HEK293 (cell line): Measurements from ENCODE around the gene COG6.

Experiments used
- CTCF ChIA-PET: fragments of 350-600 bp; formaldehyde crosslinking; extraction: SDS; loops from one replicate; lab custom pipeline; 2021; ENCODE audit warnings: antibody characterized with exemption; lab: Yijun Ruan, JAX
- POLR2A ChIA-PET: fragments of 300-600 bp; formaldehyde crosslinking; extraction: SDS; loops from one replicate; lab custom pipeline; 2020; ENCODE audit warnings: antibody characterized with exemption, inconsistent platforms; lab: Yijun Ruan, JAX
- H3K27ac ChIP-seq: fragments of 200-500 bp; sonication (Bioruptor generic); 2 replicates; pipeline ENCODE4 v1.5.1; 2014; ENCODE audit warnings: low read depth, low read length, control low read depth, inconsistent platforms; ENCODE audit errors: extremely low read depth
- H3K36me3 ChIP-seq, 2 experiments: fragments of 200-500 bp in 1 of 2; sonication (Bioruptor generic) in 1 of 2; 1 replicate in 1 of 2; 2 replicates in 1 of 2; pipeline ENCODE4 v1.5.1; 2014 to 2017; ENCODE audit warnings: inconsistent platforms in 2 of 2, low read length in 2 of 2; ENCODE audit not compliant: control insufficient read depth in 2 of 2, insufficient read depth in 1 of 2
- H3K4me1 ChIP-seq: fragments of 200-500 bp; sonication (Bioruptor generic); 2 replicates; pipeline ENCODE4 v1.5.1; 2014; ENCODE audit warnings: mild to moderate bottlenecking, low read length, inconsistent platforms; ENCODE audit not compliant: control insufficient read depth, insufficient read depth
- H3K4me3 ChIP-seq: 2 replicates; pipeline ENCODE4 v1.5.1; 2011; ENCODE audit warnings: low read depth, mild to moderate bottlenecking, control low read depth, low read length, moderate library complexity
- H3K9me3 ChIP-seq: fragments of 200-500 bp; sonication (Bioruptor generic); 2 replicates; pipeline ENCODE4 v1.5.1; 2014; ENCODE audit warnings: low read depth, low read length, inconsistent platforms; ENCODE audit not compliant: control insufficient read depth, insufficient read depth
- BCL11A ChIP-seq: fragments of 450-650 bp; formaldehyde crosslinking; IDR thresholded peaks from 2 replicates; pipeline ENCODE4 v1.5.1; 2016; ENCODE audit warnings: low read depth, missing biosample characterization, missing genetic modification characterization
- GLI4 ChIP-seq: fragments of 450-650 bp; formaldehyde crosslinking; IDR thresholded peaks from 2 replicates; pipeline ENCODE4 v1.5.1; 2016; ENCODE audit warnings: missing biosample characterization, missing genetic modification characterization
- KLF7 ChIP-seq: fragments of 450-650 bp; formaldehyde crosslinking; IDR thresholded peaks from 2 replicates; pipeline ENCODE4 v1.5.1; 2016; ENCODE audit warnings: missing biosample characterization, missing genetic modification characterization, borderline replicate concordance
- KLF9 ChIP-seq: fragments of 450-650 bp; formaldehyde crosslinking; IDR thresholded peaks from 2 replicates; pipeline ENCODE4 v1.5.1; 2016; ENCODE audit warnings: missing biosample characterization, missing genetic modification characterization, low read depth
- OVOL3 ChIP-seq: fragments of 450-650 bp; formaldehyde crosslinking; IDR thresholded peaks from 2 replicates; pipeline ENCODE4 v1.5.1; 2016; ENCODE audit warnings: missing biosample characterization, missing genetic modification characterization
- SP3 ChIP-seq: fragments of 450-650 bp; formaldehyde crosslinking; IDR thresholded peaks from 2 replicates; pipeline ENCODE4 v1.5.1; 2016; ENCODE audit warnings: missing biosample characterization, missing genetic modification characterization
- WT1 ChIP-seq: fragments of 450-650 bp; formaldehyde crosslinking; IDR thresholded peaks from 2 replicates; pipeline ENCODE4 v1.5.1; 2016; ENCODE audit warnings: missing biosample characterization, missing genetic modification characterization
- ZBTB26 ChIP-seq: fragments of 450-650 bp; formaldehyde crosslinking; optimal IDR thresholded peaks from 2 replicates; pipeline ENCODE3; 2016; ENCODE audit warnings: missing biosample characterization, mild to moderate bottlenecking, missing genetic modification characterization
- ZFP41 ChIP-seq: fragments of 450-650 bp; formaldehyde crosslinking; IDR thresholded peaks from 2 replicates; pipeline ENCODE4 v1.5.1; 2016; ENCODE audit warnings: missing biosample characterization, missing genetic modification characterization, borderline replicate concordance
- ZNF121 ChIP-seq: fragments of 450-650 bp; formaldehyde crosslinking; IDR thresholded peaks from 2 replicates; pipeline ENCODE4 v1.5.1; 2016; ENCODE audit warnings: missing biosample characterization, missing genetic modification characterization
- ZNF132 ChIP-seq: fragments of 450-650 bp; formaldehyde crosslinking; IDR thresholded peaks from 2 replicates; pipeline ENCODE4 v1.5.1; 2017; ENCODE audit warnings: missing biosample characterization, missing genetic modification characterization, borderline replicate concordance
- ZNF174 ChIP-seq: fragments of 450-650 bp; formaldehyde crosslinking; IDR thresholded peaks from 2 replicates; pipeline ENCODE4 v1.5.0; 2017; ENCODE audit warnings: missing biosample characterization, mild to moderate bottlenecking, missing genetic modification characterization
- ZNF24 ChIP-seq: fragments of 450-650 bp; formaldehyde crosslinking; IDR thresholded peaks from 2 replicates; pipeline ENCODE4 v1.5.1; 2016; ENCODE audit warnings: missing biosample characterization, missing genetic modification characterization
- ZNF248 ChIP-seq: fragments of 450-650 bp; formaldehyde crosslinking; IDR thresholded peaks from 2 replicates; pipeline ENCODE4 v1.5.1; 2017; ENCODE audit warnings: missing biosample characterization, missing genetic modification characterization
- ZNF266 ChIP-seq: fragments of 450-650 bp; formaldehyde crosslinking; IDR thresholded peaks from 2 replicates; pipeline ENCODE4 v1.5.1; 2016; ENCODE audit warnings: missing biosample characterization, missing genetic modification characterization, low read depth
- ZNF37A ChIP-seq: fragments of 450-650 bp; IDR thresholded peaks from 2 replicates; pipeline ENCODE4 v1.5.1; 2018; ENCODE audit warnings: missing biosample characterization, missing genetic modification characterization
- ZNF416 ChIP-seq: fragments of 450-650 bp; formaldehyde crosslinking; IDR thresholded peaks from 2 replicates; pipeline ENCODE4 v1.5.1; 2016; ENCODE audit warnings: missing biosample characterization, missing genetic modification characterization
- ZNF510 ChIP-seq: fragments of 450-650 bp; formaldehyde crosslinking; IDR thresholded peaks from 2 replicates; pipeline ENCODE4 v1.5.1; 2018; ENCODE audit warnings: mild to moderate bottlenecking, missing genetic modification characterization, missing biosample characterization; ENCODE audit not compliant: insufficient replicate concordance
- ZNF549 ChIP-seq: fragments of 450-650 bp; IDR thresholded peaks from 2 replicates; pipeline ENCODE4 v1.5.1; 2018; ENCODE audit warnings: missing biosample characterization, missing genetic modification characterization, mild to moderate bottlenecking, inconsistent platforms, moderate library complexity
- ZNF561 ChIP-seq: fragments of 450-650 bp; IDR thresholded peaks from 2 replicates; pipeline ENCODE4 v1.5.1; 2018; ENCODE audit warnings: missing biosample characterization, missing genetic modification characterization, borderline replicate concordance
- ZNF621 ChIP-seq: fragments of 450-650 bp; formaldehyde crosslinking; IDR thresholded peaks from 2 replicates; pipeline ENCODE4 v1.5.1; 2017; ENCODE audit warnings: missing biosample characterization, missing genetic modification characterization
- ZNF660 ChIP-seq: fragments of 450-650 bp; IDR thresholded peaks from 2 replicates; pipeline ENCODE4 v1.5.1; 2018; ENCODE audit warnings: missing biosample characterization, mild to moderate bottlenecking, missing genetic modification characterization
- ZNF677 ChIP-seq: fragments of 450-650 bp; IDR thresholded peaks from 2 replicates; pipeline ENCODE4 v1.5.0; 2018; ENCODE audit warnings: missing biosample characterization, mild to moderate bottlenecking, missing genetic modification characterization, moderate library complexity
- ZNF830 ChIP-seq: fragments of 450-650 bp; IDR thresholded peaks from 2 replicates; pipeline ENCODE4 v1.5.0; 2018; ENCODE audit warnings: missing biosample characterization, missing genetic modification characterization, low read depth, mild to moderate bottlenecking, moderate library complexity
- ZXDB ChIP-seq: fragments of 450-650 bp; formaldehyde crosslinking; IDR thresholded peaks from 2 replicates; pipeline ENCODE4 v1.5.1; 2016; ENCODE audit warnings: missing biosample characterization, missing genetic modification characterization
- TF ChIP-seq, protein P1 (sequence below): fragments of 450-650 bp; formaldehyde crosslinking; conservative IDR thresholded peaks from 2 replicates; pipeline ENCODE4 v1.5.1; 2016; ENCODE audit warnings: low read depth, missing biosample characterization, missing genetic modification characterization
- TF ChIP-seq, protein P2 (sequence below): fragments of 450-650 bp; formaldehyde crosslinking; IDR thresholded peaks from 2 replicates; pipeline ENCODE4 v1.5.1; 2016; ENCODE audit warnings: missing biosample characterization, missing genetic modification characterization

Gene COG6

GRCh38 chr13:39656325-39656677 is 839 bp downstream of the COG6 start:
- Histone ChIP-seq H3K27ac (no peak overlapping the region), H3K9me3 (no peaks in the 10 kb centered on the region), H3K4me3 (peak overlapping the region; percentile 88), H3K4me1 (no peaks in the 10 kb centered on the region)
- POLR2A ChIA-PET: no interaction called here
- no peak for TF ChIP-seq ZNF510 (tag by site-specific recombination)
- no peak for TF ChIP-seq ZNF416 (tag by site-specific recombination)
- TF ChIP-seq, all 188 proteins: peak for 0
- peaks cover 0 to 10% of the 10 kb centered on the region in 2 experiments; a peak in 1 of 3 replicates for H3K36me3 ChIP-seq
- CTCF ChIA-PET: interaction anchor here (0.8 kb wide), 1 partner anchor 1026 kb away, joined by 4 read pairs; no protein-coding TSS in a partner anchor

- Histone ChIP-seq H3K9me3 (no peaks in the 10 kb centered on the region), H3K27ac (no peak overlapping the region), H3K4me3 (no peak overlapping the region), H3K36me3 (peaks cover 11 to 29% of the 10 kb centered on the region in 2 experiments), H3K4me1 (no peaks in the 10 kb centered on the region)
- ChIA-PET POLR2A (no interaction called here), CTCF (interaction anchor here (0.6 kb wide), 1 partner anchor 34 kb away, joined by 3 read pairs; no protein-coding TSS in a partner anchor)
- no peak for TF ChIP-seq ZNF561 (tag by site-specific recombination)
- TF ChIP-seq ZNF121 (tag by site-specific recombination): 0 out of 2 replicates have a peak, but pooled peaks have one; percentile 49
- TF ChIP-seq ZBTB26 (tag by site-specific recombination): no peak
- TF ChIP-seq SP3 (tag by site-specific recombination): no peak
- no peak for TF ChIP-seq ZNF677 (tag by site-specific recombination)
- TF ChIP-seq OVOL3 (tag by site-specific recombination): no peak
- TF ChIP-seq ZFP41 (tag by site-specific recombination): no peak
Observed at GRCh38 chr13:39663508-39663907, 8.0 kb downstream of the COG6 start.

DNA sequence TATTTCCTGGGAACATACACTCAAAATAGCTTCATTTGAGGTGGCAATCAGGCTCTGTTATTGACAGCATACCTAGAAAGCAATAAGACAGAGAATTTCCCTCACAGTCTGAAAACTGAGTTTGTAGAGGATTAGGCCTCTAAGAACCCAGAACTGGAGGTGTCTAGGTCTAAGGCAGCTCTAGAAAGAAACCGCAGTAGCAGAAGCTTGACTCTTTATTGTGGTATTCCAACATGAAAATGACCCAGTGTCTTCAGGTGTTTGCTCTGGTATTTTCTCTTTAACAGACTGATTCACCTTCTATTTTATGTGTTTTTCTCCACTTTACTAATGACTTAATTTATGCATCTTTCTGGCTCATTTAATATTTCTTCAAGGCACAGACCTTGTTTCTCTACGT is 8.5 kb downstream of the COG6 start:
- H3K36me3 ChIP-seq: peaks cover 11 to 29% of the 10 kb centered on the region in 2 experiments
- POLR2A ChIA-PET: no interaction called here
- no peaks in the 10 kb centered on the region for H3K9me3 ChIP-seq

GRCh38 chr13:39665763-39666162 is 10.3 kb downstream of the COG6 start:
- H3K4me1 ChIP-seq: peaks cover 3% of the 10 kb centered on the region; the same call in 1 of the 2 replicates
- ChIA-PET POLR2A (no interaction called here), CTCF (interaction anchor here (0.6 kb wide), 1 partner anchor 62 kb away, joined by 3 read pairs; no protein-coding TSS in a partner anchor)
- H3K36me3 ChIP-seq: peaks cover 11 to 20% of the 10 kb centered on the region in 2 experiments
- no peak overlapping the region for H3K4me3 ChIP-seq
- no peak overlapping the region for H3K27ac ChIP-seq
- H3K9me3 ChIP-seq: no peaks in the 10 kb centered on the region
- TF ChIP-seq ZNF660 (tag by site-specific recombination) (no peak), ZNF248 (tag by site-specific recombination) (no peak), ZNF621 (tag by site-specific recombination) (no peak), ZNF24 (no peak), GLI4 (tag by site-specific recombination) (no peak), WT1 (tag by site-specific recombination) (no peak), ZNF132 (tag by site-specific recombination) (no peak), ZNF37A (tag by site-specific recombination) (no peak)
- TF ChIP-seq, protein P1, sequence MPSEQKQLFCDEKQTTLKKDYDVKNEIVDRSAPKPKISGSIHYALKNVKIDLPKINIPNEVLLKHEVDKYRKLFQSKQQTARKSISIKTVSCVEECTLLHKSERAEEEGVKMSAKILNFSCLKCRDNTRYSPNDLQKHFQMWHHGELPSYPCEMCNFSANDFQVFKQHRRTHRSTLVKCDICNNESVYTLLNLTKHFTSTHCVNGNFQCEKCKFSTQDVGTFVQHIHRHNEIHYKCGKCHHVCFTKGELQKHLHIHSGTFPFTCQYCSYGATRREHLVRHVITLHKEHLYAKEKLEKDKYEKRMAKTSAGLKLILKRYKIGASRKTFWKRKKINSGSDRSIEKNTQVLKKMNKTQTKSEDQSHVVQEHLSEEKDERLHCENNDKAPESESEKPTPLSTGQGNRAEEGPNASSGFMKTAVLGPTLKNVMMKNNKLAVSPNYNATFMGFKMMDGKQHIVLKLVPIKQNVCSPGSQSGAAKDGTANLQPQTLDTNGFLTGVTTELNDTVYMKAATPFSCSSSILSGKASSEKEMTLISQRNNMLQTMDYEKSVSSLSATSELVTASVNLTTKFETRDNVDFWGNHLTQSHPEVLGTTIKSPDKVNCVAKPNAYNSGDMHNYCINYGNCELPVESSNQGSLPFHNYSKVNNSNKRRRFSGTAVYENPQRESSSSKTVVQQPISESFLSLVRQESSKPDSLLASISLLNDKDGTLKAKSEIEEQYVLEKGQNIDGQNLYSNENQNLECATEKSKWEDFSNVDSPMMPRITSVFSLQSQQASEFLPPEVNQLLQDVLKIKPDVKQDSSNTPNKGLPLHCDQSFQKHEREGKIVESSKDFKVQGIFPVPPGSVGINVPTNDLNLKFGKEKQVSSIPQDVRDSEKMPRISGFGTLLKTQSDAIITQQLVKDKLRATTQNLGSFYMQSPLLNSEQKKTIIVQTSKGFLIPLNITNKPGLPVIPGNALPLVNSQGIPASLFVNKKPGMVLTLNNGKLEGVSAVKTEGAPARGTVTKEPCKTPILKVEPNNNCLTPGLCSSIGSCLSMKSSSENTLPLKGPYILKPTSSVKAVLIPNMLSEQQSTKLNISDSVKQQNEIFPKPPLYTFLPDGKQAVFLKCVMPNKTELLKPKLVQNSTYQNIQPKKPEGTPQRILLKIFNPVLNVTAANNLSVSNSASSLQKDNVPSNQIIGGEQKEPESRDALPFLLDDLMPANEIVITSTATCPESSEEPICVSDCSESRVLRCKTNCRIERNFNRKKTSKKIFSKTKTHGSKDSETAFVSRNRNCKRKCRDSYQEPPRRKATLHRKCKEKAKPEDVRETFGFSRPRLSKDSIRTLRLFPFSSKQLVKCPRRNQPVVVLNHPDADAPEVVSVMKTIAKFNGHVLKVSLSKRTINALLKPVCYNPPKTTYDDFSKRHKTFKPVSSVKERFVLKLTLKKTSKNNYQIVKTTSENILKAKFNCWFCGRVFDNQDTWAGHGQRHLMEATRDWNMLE (tag by site-specific recombination): no peak

More for the DNA sequence above, 8.5 kb downstream of the COG6 start:
- CTCF ChIA-PET: no interaction called here
- Histone ChIP-seq H3K4me1 (no peaks in the 10 kb centered on the region), H3K27ac (no peak overlapping the region), H3K4me3 (no peak overlapping the region)
- TF ChIP-seq ZNF174 (tag by site-specific recombination): no peak
- TF ChIP-seq ZNF266 (tag by site-specific recombination): no peak
- no peak for TF ChIP-seq KLF7 (tag by site-specific recombination)
- TF ChIP-seq KLF9 (tag by site-specific recombination): no peak
- TF ChIP-seq ZNF830 (tag by site-specific recombination): no peak
- TF ChIP-seq BCL11A (tag by site-specific recombination): no peak
- TF ChIP-seq ZNF549 (tag by site-specific recombination): no peak
- no peak for TF ChIP-seq WT1 (tag by site-specific recombination)
- TF ChIP-seq ZXDB (tag by site-specific recombination): no peak
- TF ChIP-seq, protein P2, sequence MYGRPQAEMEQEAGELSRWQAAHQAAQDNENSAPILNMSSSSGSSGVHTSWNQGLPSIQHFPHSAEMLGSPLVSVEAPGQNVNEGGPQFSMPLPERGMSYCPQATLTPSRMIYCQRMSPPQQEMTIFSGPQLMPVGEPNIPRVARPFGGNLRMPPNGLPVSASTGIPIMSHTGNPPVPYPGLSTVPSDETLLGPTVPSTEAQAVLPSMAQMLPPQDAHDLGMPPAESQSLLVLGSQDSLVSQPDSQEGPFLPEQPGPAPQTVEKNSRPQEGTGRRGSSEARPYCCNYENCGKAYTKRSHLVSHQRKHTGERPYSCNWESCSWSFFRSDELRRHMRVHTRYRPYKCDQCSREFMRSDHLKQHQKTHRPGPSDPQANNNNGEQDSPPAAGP (tag by site-specific recombination): no peak
